Colonic mucosa (tissue), 4 donors: ENCODE data around the gene ATP2B3. TPM values are rescaled to one million over a fixed set of nuclear protein-coding genes. Genes with fewer than 3 reads are reported as not detected.

Experiments used
- DNase-seq: peaks from one replicate; pipeline ENCODE4 v3.0.0-alpha.2; 2020
- H3K27ac ChIP-seq: fragments of 200-600 bp; one replicate; pipeline ENCODE4 v1.8.0; 2021
- H3K27me3 ChIP-seq: fragments of 200-600 bp; one replicate; pipeline ENCODE4 v1.8.0; 2021
- H3K36me3 ChIP-seq: fragments of 200-600 bp; one replicate; pipeline ENCODE4 v1.8.0; 2021
- H3K4me1 ChIP-seq: fragments of 200-600 bp; one replicate; pipeline ENCODE4 v1.8.0; 2021; ENCODE audit warnings: mild to moderate bottlenecking
- H3K4me3 ChIP-seq: fragments of 200-600 bp; one replicate; pipeline ENCODE4 v1.8.0; 2021
- H3K9ac ChIP-seq, 2 donors: one replicate each; pipeline ENCODE4 v1.7.0; 2013; ENCODE audit warnings: control low read depth in 2 of 2, low read depth in 2 of 2, low read length in 2 of 2
- H3K9me3 ChIP-seq: fragments of 200-600 bp; one replicate; pipeline ENCODE4 v1.8.0; 2021
- CTCF ChIP-seq: fragments of 200-600 bp; IDR thresholded peaks from one replicate; pipeline ENCODE4 v1.8.0; 2022; ENCODE audit warnings: antibody characterized with exemption, mild to moderate bottlenecking
- intact Hi-C: fragments of 100-400 bp; cut with DNase I; formaldehyde crosslinking; loops from one replicate; pipeline ENCODE4 v1.14.1; 2022
- total RNA-seq, 2 donors: library from RNA; stranded (reverse); fragmentation: NEBNext Ultra II Directional in 1 of 2; extraction: Animal tissue kit (Norgen Biotek cat#: 25700) in 1 of 2; gene quantifications; one replicate each; pipeline ENCODE4 v1.2.1, GENCODE V29; 2021
- donor health status: healthy.
- donor health status: DM: no; HTN: no; CAD: no.
- donor health status: DM: no; HTN: no; CAD: no.

ATP2B3 gene
- total RNA-seq, 2 donors from 2014 or later: 0.24 TPM; not detected in 1

DNA sequence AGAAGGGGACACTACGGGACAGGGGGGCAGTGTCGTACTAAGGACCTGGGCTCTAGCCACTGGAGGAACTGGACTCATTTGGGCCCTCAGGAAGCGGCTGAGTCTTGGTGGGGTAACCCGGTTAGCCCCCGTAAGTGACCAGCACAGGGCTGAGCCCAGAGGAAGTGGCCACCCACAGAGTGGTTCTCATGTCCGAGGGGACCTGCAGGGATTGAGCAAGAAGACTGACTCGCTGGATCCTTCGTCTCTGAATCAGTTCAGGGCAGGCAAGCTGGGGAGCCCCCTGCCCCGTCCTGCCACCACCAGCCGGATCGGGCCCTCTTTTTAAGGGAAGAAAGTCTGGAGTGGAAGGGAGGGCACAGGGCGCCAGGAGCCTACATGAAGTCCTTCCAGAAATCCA, 23.4 kb upstream of the ATP2B3 start:
- no peak for DNase-seq
- intact Hi-C loops: no loop called here
- Histone ChIP-seq H3K4me1 (no peaks in the 10 kb centered on the region), H3K36me3 (no peaks in the 10 kb centered on the region), H3K4me3 (no peak overlapping the region), H3K27ac (no peak overlapping the region), H3K9me3 (no peaks in the 10 kb centered on the region), H3K9ac (no peak overlapping the region), H3K27me3 (no peaks in the 10 kb centered on the region)
- no peak for TF ChIP-seq CTCF

DNA sequence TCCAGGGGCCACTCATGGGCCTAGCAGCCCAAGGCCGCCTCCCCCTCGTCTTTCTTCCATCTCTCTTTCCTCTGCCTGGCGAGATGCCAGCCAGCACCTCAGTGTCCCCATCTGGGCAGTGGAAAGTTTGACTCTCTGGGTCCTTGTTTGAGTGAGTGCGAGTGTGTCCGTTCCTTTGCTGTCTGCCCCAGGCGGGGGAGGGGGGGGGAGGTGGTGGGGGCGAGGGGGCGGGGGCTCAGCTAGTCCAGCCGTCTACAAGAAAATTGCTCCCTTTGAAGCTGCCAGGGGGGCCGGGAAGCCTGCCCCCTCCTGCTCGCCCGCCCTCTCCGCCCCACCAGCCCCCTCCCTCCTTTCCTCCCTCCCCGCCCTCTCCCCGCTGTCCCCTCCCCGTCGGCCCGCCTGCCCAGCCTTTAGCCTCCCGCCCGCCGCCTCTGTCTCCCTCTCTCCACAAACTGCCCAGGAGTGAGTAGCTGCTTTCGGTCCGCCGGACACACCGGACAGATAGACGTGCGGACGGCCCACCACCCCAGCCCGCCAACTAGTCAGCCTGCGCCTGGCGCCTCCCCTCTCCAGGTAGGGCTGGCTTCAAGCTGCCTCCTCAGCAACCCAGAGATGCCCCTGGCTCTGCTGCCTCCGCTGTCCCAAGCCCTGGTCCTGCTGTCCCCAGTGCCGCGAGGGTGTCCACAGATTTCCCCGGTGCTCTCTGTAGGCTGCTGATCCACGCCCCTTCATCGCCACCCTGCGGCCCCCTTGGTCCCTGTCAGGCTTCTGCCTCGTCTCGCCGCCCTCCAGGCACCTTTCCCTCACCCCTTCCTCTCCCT, 22.7 kb upstream of the ATP2B3 start, which contains the start of gene BGN:
Gene BGN (plus strand): TSS at position 440 of the 821 bp plus-strand sequence. CDS start 9,652 bp downstream, outside the sequence.
- Histone ChIP-seq H3K4me1 (no peaks in the 10 kb centered on the region), H3K36me3 (no peaks in the 10 kb centered on the region), H3K27me3 (no peaks in the 10 kb centered on the region), H3K27ac (no peak within 1 kb of the TSS), H3K4me3 (no peak within 1 kb of the TSS), H3K9ac (no peak within 1 kb of the TSS), H3K9me3 (no peaks in the 10 kb centered on the region)
- no peak for TF ChIP-seq CTCF
- intact Hi-C loops: no loop called here
- DNase-seq: no peak

- TF ChIP-seq CTCF: no peak
- no peaks in the 10 kb centered on the region for H3K36me3 ChIP-seq
- no peak overlapping the region for H3K9ac ChIP-seq
- intact Hi-C loops: no loop called here
- DNase-seq: no peak
- no peak overlapping the region for H3K4me3 ChIP-seq
- H3K9me3 ChIP-seq: no peaks in the 10 kb centered on the region
- H3K27ac ChIP-seq: no peak overlapping the region
- no peaks in the 10 kb centered on the region for H3K4me1 ChIP-seq
- no peaks in the 10 kb centered on the region for H3K27me3 ChIP-seq
These were observed 22.1 kb upstream of the ATP2B3 start for GRCh38 chrX:153495362-153495751.

- no peaks in the 10 kb centered on the region for H3K4me1 ChIP-seq
- no peaks in the 10 kb centered on the region for H3K36me3 ChIP-seq
- no peaks in the 10 kb centered on the region for H3K9me3 ChIP-seq
- no peak overlapping the region for H3K27ac ChIP-seq
- no peak for DNase-seq
- no peak overlapping the region for H3K4me3 ChIP-seq
- H3K9ac ChIP-seq: no peak overlapping the region
- no peak for TF ChIP-seq CTCF
- no peaks in the 10 kb centered on the region for H3K27me3 ChIP-seq
- intact Hi-C loops: no loop called here
These were observed 21.4 kb upstream of the ATP2B3 start for GRCh38 chrX:153495903-153496589.

DNA sequence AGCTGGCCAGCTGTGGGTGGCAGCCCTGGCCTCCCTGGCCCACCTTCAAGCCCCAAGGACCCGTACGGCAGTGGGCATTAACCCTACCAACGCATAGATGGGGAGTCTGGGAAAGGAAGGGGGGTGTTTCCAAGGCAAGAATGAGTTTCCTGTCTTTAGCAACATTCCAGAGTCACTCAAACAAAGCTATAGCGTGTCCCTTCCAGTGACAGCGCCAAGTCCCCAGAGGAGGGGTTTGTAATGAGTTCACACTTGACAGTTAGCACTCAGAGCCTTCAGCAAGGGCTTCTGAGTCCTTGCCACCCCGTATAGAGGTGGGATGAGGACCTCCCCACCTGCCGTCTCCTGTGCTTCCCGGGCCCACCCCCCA, 20.9 kb upstream of the ATP2B3 start:
- Histone ChIP-seq H3K4me1 (no peaks in the 10 kb centered on the region), H3K27ac (no peak overlapping the region), H3K4me3 (no peak overlapping the region), H3K36me3 (no peaks in the 10 kb centered on the region), H3K9ac (no peak overlapping the region), H3K9me3 (no peaks in the 10 kb centered on the region), H3K27me3 (no peaks in the 10 kb centered on the region)
- no peak for DNase-seq
- no peak for TF ChIP-seq CTCF
- intact Hi-C loops: no loop called here
